ENCODE data around the gene TMBIM4. TPM values are rescaled to one million over a fixed set of nuclear protein-coding genes. Genes with fewer than 3 reads are reported as not detected.
A peak's percentile ranks its signal among the peaks of the same experiment; 100 is the strongest.

The TMBIM4 gene
- total RNA-seq, 3 donors from 2014 or later, result 117 to 178 (median 157) TPM

GRCh38 chr12:66131067-66131688 lies 38.6 kb downstream of the TMBIM4 start:
- Histone ChIP-seq H3K36me3 (ENCODE audit: low read depth) (no peaks in the 10 kb centered on the region), H3K4me1 (ENCODE audit: low read depth) (peaks cover 6% of the 10 kb centered on the region), H3K9me3 (no peaks in the 10 kb centered on the region), H3K4me3 (peak overlapping the region; percentile 40)
- TF ChIP-seq CTCF (IDR thresholded peaks at IDR 0.05), result no peak
- intact Hi-C loops (cut with DNase I, micrococcal nuclease), result no loop called here
- ATAC-seq (peak; percentile 77), DNase-seq (no peak)

- Histone ChIP-seq H3K4me1 (ENCODE audit: low read depth) (peaks cover 6% of the 10 kb centered on the region), H3K4me3 (peak within 1 kb of the TSS; percentile 40), H3K9me3 (no peaks in the 10 kb centered on the region), H3K36me3 (ENCODE audit: low read depth) (no peaks in the 10 kb centered on the region)
- ATAC-seq (peak; percentile 99), DNase-seq (peak; percentile 92 to 96 (median 95))
- intact Hi-C loops (cut with DNase I, micrococcal nuclease), result no loop called here
- no peak for TF ChIP-seq CTCF (IDR thresholded peaks at IDR 0.05)
Measured at GRCh38 chr12:66130267-66131066, 39.3 kb downstream of the TMBIM4 start, which contains the start of gene LLPH. Gene LLPH, minus strand, starts transcription at chr12:66130750. Its CDS starts 1,644 bp downstream, at chr12:66129106.

- peak overlapping the region; percentile 40 for H3K4me3 ChIP-seq
- TF ChIP-seq CTCF (IDR thresholded peaks at IDR 0.05), result no peak
- peaks cover 6% of the 10 kb centered on the region for H3K4me1 ChIP-seq (ENCODE audit: low read depth)
- intact Hi-C loops (cut with DNase I, micrococcal nuclease), result no loop called here
- no peaks in the 10 kb centered on the region for H3K36me3 ChIP-seq (ENCODE audit: low read depth)
- no peaks in the 10 kb centered on the region for H3K9me3 ChIP-seq
- DNase-seq, result no peak
- peak; percentile 30 for ATAC-seq
Measured at GRCh38 chr12:66129934-66130266, 39.9 kb downstream of the TMBIM4 start.

- ATAC-seq, result no peak
- Histone ChIP-seq H3K4me1 (ENCODE audit: low read depth) (peaks cover 6% of the 10 kb centered on the region), H3K9me3 (no peaks in the 10 kb centered on the region), H3K36me3 (ENCODE audit: low read depth) (no peaks in the 10 kb centered on the region), H3K4me3 (no peak overlapping the region)
- DNase-seq, result no peak
- TF ChIP-seq CTCF (IDR thresholded peaks at IDR 0.05), result no peak
- intact Hi-C loops (cut with DNase I, micrococcal nuclease), result no loop called here
Measured at GRCh38 chr12:66127650-66128049, 42.1 kb downstream of the TMBIM4 start.

- no peaks in the 10 kb centered on the region for H3K36me3 ChIP-seq (ENCODE audit: low read depth)
- intact Hi-C loops (cut with DNase I, micrococcal nuclease), result no loop called here
- DNase-seq (no peak), ATAC-seq (no peak)
- H3K9me3 ChIP-seq, result no peaks in the 10 kb centered on the region
- H3K4me3 ChIP-seq, result no peak overlapping the region
- TF ChIP-seq CTCF (IDR thresholded peaks at IDR 0.05), result no peak
- H3K4me1 ChIP-seq (ENCODE audit: low read depth), result no peaks in the 10 kb centered on the region
Measured at GRCh38 chr12:66120477-66120876, 49.3 kb downstream of the TMBIM4 start.

Measured in mucosa of descending colon (tissue), 3 donors.